ENCODE results near the gene FBLN7.

Gene FBLN7

GRCh38 chr2:112165296-112165695 lies 27.1 kb downstream of the FBLN7 start:
- Mint-ChIP-seq H3K36me3 (ENCODE audit: insufficient read depth) (peaks cover 3% of the 10 kb centered on the region), H3K27me3 (no peaks in the 10 kb centered on the region), H3K4me3 (no peak overlapping the region), H3K4me1 (no peaks in the 10 kb centered on the region), H3K27ac (ENCODE audit: low read depth) (no peak overlapping the region), H3K9me3 (no peaks in the 10 kb centered on the region)
- no peak for DNase-seq (ENCODE audit: low spot score in 2 of 2)
- ATAC-seq (replicated peaks; ENCODE audit: extremely low read depth, poor library complexity, severe bottlenecking) = no peak

- H3K9me3 Mint-ChIP-seq = no peaks in the 10 kb centered on the region
- H3K4me3 Mint-ChIP-seq = no peak overlapping the region
- ATAC-seq (replicated peaks; ENCODE audit: extremely low read depth, poor library complexity, severe bottlenecking) = no peak
- H3K27me3 Mint-ChIP-seq = no peaks in the 10 kb centered on the region
- no peaks in the 10 kb centered on the region for H3K4me1 Mint-ChIP-seq
- DNase-seq (ENCODE audit: low spot score in 2 of 2) = no peak
- H3K27ac Mint-ChIP-seq (ENCODE audit: low read depth) = no peak overlapping the region
- H3K36me3 Mint-ChIP-seq (ENCODE audit: insufficient read depth) = peaks cover 3% of the 10 kb centered on the region
Observed at GRCh38 chr2:112166806-112167499, 28.8 kb downstream of the FBLN7 start.

GRCh38 chr2:112168422-112169124 lies 30.4 kb downstream of the FBLN7 start:
- ATAC-seq (replicated peaks; ENCODE audit: extremely low read depth, poor library complexity, severe bottlenecking) (no peak), DNase-seq (ENCODE audit: low spot score in 2 of 2) (no peak)
- Mint-ChIP-seq H3K9me3 (no peaks in the 10 kb centered on the region), H3K4me3 (no peak overlapping the region), H3K27ac (ENCODE audit: low read depth) (no peak overlapping the region), H3K36me3 (ENCODE audit: insufficient read depth) (peaks cover 3% of the 10 kb centered on the region), H3K4me1 (no peaks in the 10 kb centered on the region), H3K27me3 (no peaks in the 10 kb centered on the region)

- H3K27ac Mint-ChIP-seq (ENCODE audit: low read depth) = no peak overlapping the region
- no peak for DNase-seq (ENCODE audit: low spot score in 2 of 2)
- H3K4me3 Mint-ChIP-seq = no peak overlapping the region
- H3K9me3 Mint-ChIP-seq = no peaks in the 10 kb centered on the region
- no peak for ATAC-seq (replicated peaks; ENCODE audit: extremely low read depth, poor library complexity, severe bottlenecking)
- peaks cover 3% of the 10 kb centered on the region for H3K36me3 Mint-ChIP-seq (ENCODE audit: insufficient read depth)
- no peaks in the 10 kb centered on the region for H3K27me3 Mint-ChIP-seq
- H3K4me1 Mint-ChIP-seq = no peaks in the 10 kb centered on the region
Observed at GRCh38 chr2:112170495-112170894, 32.3 kb downstream of the FBLN7 start.

GRCh38 chr2:112173646-112174319 lies 35.6 kb downstream of the FBLN7 start:
- no peak for DNase-seq (ENCODE audit: low spot score in 2 of 2)
- Mint-ChIP-seq H3K4me3 (no peak overlapping the region), H3K36me3 (ENCODE audit: insufficient read depth) (no peaks in the 10 kb centered on the region), H3K27me3 (peaks cover 19% of the 10 kb centered on the region), H3K4me1 (no peaks in the 10 kb centered on the region), H3K27ac (ENCODE audit: low read depth) (no peak overlapping the region), H3K9me3 (no peaks in the 10 kb centered on the region)
- no peak for ATAC-seq (replicated peaks; ENCODE audit: extremely low read depth, poor library complexity, severe bottlenecking)

GRCh38 chr2:112174383-112174782 lies 36.2 kb downstream of the FBLN7 start:
- Mint-ChIP-seq H3K27ac (ENCODE audit: low read depth) (no peak overlapping the region), H3K4me3 (no peak overlapping the region), H3K9me3 (no peaks in the 10 kb centered on the region), H3K4me1 (no peaks in the 10 kb centered on the region), H3K36me3 (ENCODE audit: insufficient read depth) (no peaks in the 10 kb centered on the region), H3K27me3 (peaks cover 25% of the 10 kb centered on the region)
- DNase-seq (ENCODE audit: low spot score in 2 of 2) = no peak
- ATAC-seq (replicated peaks; ENCODE audit: extremely low read depth, poor library complexity, severe bottlenecking) = no peak

GRCh38 chr2:112175333-112175732 lies 37.1 kb downstream of the FBLN7 start:
- H3K36me3 Mint-ChIP-seq (ENCODE audit: insufficient read depth) = no peaks in the 10 kb centered on the region
- DNase-seq (ENCODE audit: low spot score in 2 of 2) (no peak), ATAC-seq (replicated peaks; ENCODE audit: extremely low read depth, poor library complexity, severe bottlenecking) (no peak)
- H3K27ac Mint-ChIP-seq (ENCODE audit: low read depth) = no peak overlapping the region
- no peaks in the 10 kb centered on the region for H3K9me3 Mint-ChIP-seq
- H3K27me3 Mint-ChIP-seq = peaks cover 33% of the 10 kb centered on the region
- no peak overlapping the region for H3K4me3 Mint-ChIP-seq
- no peaks in the 10 kb centered on the region for H3K4me1 Mint-ChIP-seq

- Mint-ChIP-seq H3K4me3 (no peak overlapping the region), H3K36me3 (ENCODE audit: insufficient read depth) (no peaks in the 10 kb centered on the region), H3K27me3 (peaks cover 33% of the 10 kb centered on the region), H3K4me1 (no peaks in the 10 kb centered on the region), H3K27ac (ENCODE audit: low read depth) (no peak overlapping the region), H3K9me3 (no peaks in the 10 kb centered on the region)
- no peak for ATAC-seq (replicated peaks; ENCODE audit: extremely low read depth, poor library complexity, severe bottlenecking)
- DNase-seq (ENCODE audit: low spot score in 2 of 2) = no peak
Observed at GRCh38 chr2:112175958-112176573, 37.9 kb downstream of the FBLN7 start.

GRCh38 chr2:112181571-112182290 lies 43.5 kb downstream of the FBLN7 start:
- Mint-ChIP-seq H3K36me3 (ENCODE audit: insufficient read depth) (peaks cover 2% of the 10 kb centered on the region), H3K4me1 (no peaks in the 10 kb centered on the region), H3K9me3 (no peaks in the 10 kb centered on the region), H3K27me3 (peaks cover 33% of the 10 kb centered on the region), H3K27ac (ENCODE audit: low read depth) (no peak overlapping the region), H3K4me3 (peak overlapping the region; percentile 6)
- DNase-seq (ENCODE audit: low spot score in 2 of 2) (no peak), ATAC-seq (replicated peaks; ENCODE audit: extremely low read depth, poor library complexity, severe bottlenecking) (no peak)

GRCh38 chr2:112182581-112183034 lies 44.4 kb downstream of the FBLN7 start:
- Mint-ChIP-seq H3K27me3 (peaks cover 26% of the 10 kb centered on the region), H3K36me3 (ENCODE audit: insufficient read depth) (peaks cover 2% of the 10 kb centered on the region), H3K9me3 (no peaks in the 10 kb centered on the region), H3K27ac (ENCODE audit: low read depth) (no peak overlapping the region), H3K4me1 (peaks cover 4% of the 10 kb centered on the region), H3K4me3 (no peak overlapping the region)
- ATAC-seq (replicated peaks; ENCODE audit: extremely low read depth, poor library complexity, severe bottlenecking) = peak; percentile 19
- no peak for DNase-seq (ENCODE audit: low spot score in 2 of 2)

- DNase-seq (ENCODE audit: low spot score in 2 of 2) (no peak), ATAC-seq (replicated peaks; ENCODE audit: extremely low read depth, poor library complexity, severe bottlenecking) (no peak)
- Mint-ChIP-seq H3K27me3 (peaks cover 17% of the 10 kb centered on the region), H3K4me3 (no peak overlapping the region), H3K9me3 (no peaks in the 10 kb centered on the region), H3K4me1 (peaks cover 13% of the 10 kb centered on the region), H3K36me3 (ENCODE audit: insufficient read depth) (peaks cover 9% of the 10 kb centered on the region), H3K27ac (ENCODE audit: low read depth) (no peak overlapping the region)
Observed at GRCh38 chr2:112183327-112184025, 45.3 kb downstream of the FBLN7 start.

- H3K27ac Mint-ChIP-seq (ENCODE audit: low read depth) = peak overlapping the region; percentile 41
- H3K4me3 Mint-ChIP-seq = no peak overlapping the region
- no peaks in the 10 kb centered on the region for H3K9me3 Mint-ChIP-seq
- peaks cover 9% of the 10 kb centered on the region for H3K36me3 Mint-ChIP-seq (ENCODE audit: insufficient read depth)
- no peak for ATAC-seq (replicated peaks; ENCODE audit: extremely low read depth, poor library complexity, severe bottlenecking)
- peaks cover 11% of the 10 kb centered on the region for H3K27me3 Mint-ChIP-seq
- DNase-seq (ENCODE audit: low spot score in 2 of 2) = no peak
- peaks cover 18% of the 10 kb centered on the region for H3K4me1 Mint-ChIP-seq
Observed at GRCh38 chr2:112184121-112184520, 45.9 kb downstream of the FBLN7 start.

All from central memory CD8-positive, alpha-beta T cell (primary cell).